SU-DHL-6 (cell line): ENCODE data around the gene TOMT.

Experiments
- CTCF ChIP-seq: fragments of 200-600 bp; sonication (generic); IDR thresholded peaks from one replicate; pipeline ENCODE4 v1.5.1; 2017; ENCODE audit warnings: antibody characterized with exemption, mild to moderate bottlenecking, low read length, moderate library complexity; ENCODE audit not compliant: insufficient read depth, poor library complexity, severe bottlenecking
- EZH2phosphoT487 ChIP-seq: fragments of 200-600 bp; sonication (generic), shearing (Covaris generic); conservative IDR thresholded peaks from 2 replicates; pipeline ENCODE4 v1.6.1; 2018; ENCODE audit warnings: mild to moderate bottlenecking, antibody characterized with exemption, low read length, moderate library complexity, mixed read lengths

- TF ChIP-seq CTCF (no peak), EZH2phosphoT487 (no peak)
Measured at GRCh38 chr11:72116019-72116755, 10.5 kb downstream of the TOMT start.
